OCI-LY3 (cell line): ENCODE results near the gene ITM2C.

Experiments
- CTCF ChIP-seq: fragments of 200-600, 300-600 bp; sonication (generic); IDR thresholded peaks from 2 replicates; pipeline ENCODE4 v1.5.1; 2014; ENCODE audit warnings: antibody characterized with exemption, low read length, low read depth
- EZH2phosphoT487 ChIP-seq: fragments of 200-600 bp; shearing (Covaris generic); IDR thresholded peaks from 2 replicates; pipeline ENCODE4 v1.6.1; 2018; ENCODE audit warnings: antibody characterized with exemption, mixed run types, low read depth

- TF ChIP-seq CTCF (no peak), EZH2phosphoT487 (no peak)
These were observed 1.7 kb upstream of the ITM2C start for GRCh38 chr2:230863031-230863430.
